Ishikawa (cell line): ENCODE data around the gene VSIG8.

Experiments used
- CEBPB ChIP-seq: IDR thresholded peaks from 2 replicates; pipeline ENCODE4 v1.6.1; 2012
- CREB1 ChIP-seq: IDR thresholded peaks from 2 replicates; pipeline ENCODE4 v1.6.1; 2012; ENCODE audit warnings: low read depth
- EGR1 ChIP-seq: IDR thresholded peaks from 2 replicates; pipeline ENCODE4 v1.6.1; 2012
- EP300 ChIP-seq: IDR thresholded peaks from 2 replicates; pipeline ENCODE4 v1.6.1; 2012; ENCODE audit warnings: borderline replicate concordance
- FOXM1 ChIP-seq: IDR thresholded peaks from 2 replicates; pipeline ENCODE4 v1.6.1; 2012; ENCODE audit warnings: low read depth, borderline replicate concordance
- NFIC ChIP-seq: IDR thresholded peaks from 2 replicates; pipeline ENCODE4 v1.6.1; 2012
- RAD21 ChIP-seq: IDR thresholded peaks from 2 replicates; pipeline ENCODE4 v1.6.1; 2012; ENCODE audit warnings: low read depth
- REST ChIP-seq: IDR thresholded peaks from 2 replicates; pipeline ENCODE4 v1.6.1; 2012; ENCODE audit warnings: low read depth, mild to moderate bottlenecking
- TCF12 ChIP-seq: IDR thresholded peaks from 2 replicates; pipeline ENCODE4 v1.6.1; 2012; ENCODE audit warnings: low read depth
- TEAD4 ChIP-seq: IDR thresholded peaks from 2 replicates; pipeline ENCODE4 v1.6.1; 2012
- YY1 ChIP-seq: IDR thresholded peaks from 2 replicates; pipeline ENCODE4 v1.6.1; 2012; ENCODE audit warnings: low read depth
- ZBTB7A ChIP-seq: IDR thresholded peaks from 2 replicates; pipeline ENCODE4 v1.6.1; 2012; ENCODE audit warnings: low read depth
- TF ChIP-seq, protein P1 (sequence below): IDR thresholded peaks from 2 replicates; pipeline ENCODE4 v1.6.1; 2012
- TF ChIP-seq, protein P2 (sequence below): IDR thresholded peaks from 2 replicates; pipeline ENCODE4 v1.6.1; 2012

The VSIG8 gene

GRCh38 chr1:159829822-159830465 lies 32.5 kb downstream of the VSIG8 start:
- TF ChIP-seq NFIC (no peak), YY1 (no peak), CREB1 (no peak), EGR1 (no peak), TEAD4 (no peak)
- TF ChIP-seq, protein P1, sequence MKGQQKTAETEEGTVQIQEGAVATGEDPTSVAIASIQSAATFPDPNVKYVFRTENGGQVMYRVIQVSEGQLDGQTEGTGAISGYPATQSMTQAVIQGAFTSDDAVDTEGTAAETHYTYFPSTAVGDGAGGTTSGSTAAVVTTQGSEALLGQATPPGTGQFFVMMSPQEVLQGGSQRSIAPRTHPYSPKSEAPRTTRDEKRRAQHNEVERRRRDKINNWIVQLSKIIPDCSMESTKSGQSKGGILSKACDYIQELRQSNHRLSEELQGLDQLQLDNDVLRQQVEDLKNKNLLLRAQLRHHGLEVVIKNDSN = no peak

DNA sequence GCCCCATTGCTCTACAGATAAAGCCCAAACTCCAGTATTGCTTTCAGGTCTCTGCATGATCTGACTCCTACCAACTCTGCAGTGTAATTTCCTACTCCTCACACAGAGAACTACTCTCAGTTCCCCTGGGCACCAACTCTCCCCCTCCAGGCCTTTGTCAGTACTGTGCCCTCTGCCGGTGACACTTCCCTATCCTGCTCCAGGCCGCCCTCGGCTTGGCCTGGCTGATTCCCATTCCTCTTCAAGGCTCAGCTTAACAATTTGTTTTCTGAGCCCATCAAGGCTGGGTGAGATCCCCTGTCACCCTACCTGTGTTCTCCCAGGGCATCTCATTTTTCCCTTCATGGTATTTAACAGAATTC lies 33.2 kb downstream of the VSIG8 start:
- no peak for TF ChIP-seq CREB1
- TF ChIP-seq EGR1 = no peak
- no peak for TF ChIP-seq FOXM1

DNA sequence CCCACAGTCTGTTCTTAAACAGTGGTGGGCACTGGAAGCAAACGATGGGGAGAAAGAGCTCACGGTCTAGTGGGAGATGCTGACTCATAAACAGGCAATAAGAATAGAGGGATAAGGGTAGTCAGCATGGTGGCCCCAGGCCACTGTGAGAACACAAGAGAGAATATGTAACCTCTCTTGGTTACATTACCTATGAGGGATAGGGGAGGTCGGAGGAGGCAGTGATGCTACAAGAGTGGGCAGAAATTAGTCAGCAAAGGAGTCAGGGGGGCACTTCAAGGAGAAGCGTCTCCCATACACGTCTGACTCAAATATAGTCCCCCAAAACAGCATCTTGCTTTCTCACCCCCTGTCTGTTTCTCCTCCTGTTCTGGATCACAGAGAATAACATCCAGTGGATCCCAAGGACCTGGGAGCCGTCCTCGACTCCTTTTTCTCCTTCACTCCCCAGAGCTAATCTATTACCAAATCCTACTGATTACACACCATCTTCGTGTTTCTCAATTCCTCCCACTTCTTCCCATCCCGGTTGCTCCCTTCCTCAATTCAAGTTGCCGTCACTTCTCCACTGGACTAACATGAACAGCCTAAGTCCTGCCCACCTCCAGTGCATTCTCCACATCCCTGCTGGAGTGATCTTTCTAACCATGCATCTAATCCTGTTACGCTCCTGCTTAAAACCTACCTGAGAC lies 33.7 kb downstream of the VSIG8 start:
- TF ChIP-seq REST = no peak

GRCh38 chr1:159828176-159828575 lies 34.3 kb downstream of the VSIG8 start:
- TF ChIP-seq YY1 = no peak
- TF ChIP-seq CEBPB = no peak
- TF ChIP-seq TCF12 = no peak
- TF ChIP-seq EP300 = no peak
- TF ChIP-seq CREB1 = no peak
- TF ChIP-seq NFIC = no peak
- TF ChIP-seq EGR1 = no peak
- TF ChIP-seq, protein P2, sequence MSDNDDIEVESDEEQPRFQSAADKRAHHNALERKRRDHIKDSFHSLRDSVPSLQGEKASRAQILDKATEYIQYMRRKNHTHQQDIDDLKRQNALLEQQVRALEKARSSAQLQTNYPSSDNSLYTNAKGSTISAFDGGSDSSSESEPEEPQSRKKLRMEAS = no peak
- TF ChIP-seq, protein P1 = no peak

DNA sequence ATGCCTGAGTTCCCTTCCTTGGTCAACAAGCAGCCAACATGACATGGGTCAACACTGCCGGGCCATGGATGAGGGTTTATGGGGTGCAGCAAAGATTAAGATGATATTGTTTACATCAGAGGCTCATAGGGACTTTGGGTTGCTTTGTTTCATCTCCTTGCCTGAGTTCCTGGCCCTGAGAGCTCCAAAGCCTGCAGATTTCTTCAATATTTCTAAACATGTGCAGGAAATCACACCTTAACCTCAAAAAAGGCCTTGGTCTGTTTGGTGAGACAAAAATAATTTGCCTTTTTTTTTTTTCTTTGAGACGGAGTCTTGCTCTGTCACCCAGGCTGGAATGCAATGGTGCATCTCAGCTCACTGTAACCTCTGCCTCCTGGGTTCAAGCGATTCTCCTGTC lies 34.9 kb downstream of the VSIG8 start:
- TF ChIP-seq FOXM1 = no peak
- TF ChIP-seq, protein P2 = no peak
- TF ChIP-seq TEAD4 = no peak
- TF ChIP-seq, protein P1 = no peak
- no peak for TF ChIP-seq CREB1
- TF ChIP-seq NFIC = no peak
- no peak for TF ChIP-seq REST
- no peak for TF ChIP-seq YY1
- no peak for TF ChIP-seq CEBPB
- TF ChIP-seq ZBTB7A = no peak
- no peak for TF ChIP-seq RAD21
- no peak for TF ChIP-seq EGR1
- TF ChIP-seq TCF12 = no peak
- no peak for TF ChIP-seq EP300

GRCh38 chr1:159827102-159827490 lies 35.4 kb downstream of the VSIG8 start:
- TF ChIP-seq CEBPB (no peak), NFIC (no peak)
